ENCODE results near the gene ITPK1.

The ITPK1 gene

GRCh38 chr14:92945544-92945943 lies 170.2 kb downstream of the ITPK1 start:
- no peak for DNase-seq

GRCh38 chr14:92944976-92945375 lies 170.7 kb downstream of the ITPK1 start:
- no peak for DNase-seq

- DNase-seq: no peak
These were observed 171.7 kb downstream of the ITPK1 start for GRCh38 chr14:92943855-92944570.

- no peak for DNase-seq
These were observed 172.6 kb downstream of the ITPK1 start for GRCh38 chr14:92942976-92943710.

- DNase-seq: no peak
These were observed 173.1 kb downstream of the ITPK1 start for GRCh38 chr14:92942576-92942975.

GRCh38 chr14:92942136-92942535 lies 173.6 kb downstream of the ITPK1 start:
- no peak for DNase-seq

GRCh38 chr14:92941531-92941930 lies 174.2 kb downstream of the ITPK1 start:
- no peak for DNase-seq

GRCh38 chr14:92940543-92940942 lies 175.2 kb downstream of the ITPK1 start:
- DNase-seq: no peak

GRCh38 chr14:92939699-92940098 lies 176.0 kb downstream of the ITPK1 start:
- DNase-seq: no peak

GRCh38 chr14:92938890-92939671 lies 176.6 kb downstream of the ITPK1 start:
- no peak for DNase-seq

GRCh38 chr14:92938235-92938875 lies 177.4 kb downstream of the ITPK1 start:
- no peak for DNase-seq

GRCh38 chr14:92937051-92937937 lies 178.4 kb downstream of the ITPK1 start:
- DNase-seq: no peak

- DNase-seq: no peak
These were observed 179.6 kb downstream of the ITPK1 start for GRCh38 chr14:92936085-92936484.

- no peak for DNase-seq
These were observed 180.3 kb downstream of the ITPK1 start for GRCh38 chr14:92935446-92935845.

GRCh38 chr14:92934196-92935085 lies 181.3 kb downstream of the ITPK1 start:
- DNase-seq: no peak

GRCh38 chr14:92933481-92933880 lies 182.2 kb downstream of the ITPK1 start:
- no peak for DNase-seq

- DNase-seq: no peak
These were observed 183.0 kb downstream of the ITPK1 start for GRCh38 chr14:92932448-92933395.

- no peak for DNase-seq
These were observed 183.9 kb downstream of the ITPK1 start for GRCh38 chr14:92931681-92932447.

All from fibroblast of upper back skin (primary cell).